Fibroblast of villous mesenchyme (primary cell): ENCODE data around the gene APAF1. TPM values are rescaled to one million over a fixed set of nuclear protein-coding genes. Genes with fewer than 3 reads are reported as not detected.

ENCODE experiments used
- DNase-seq: peaks from one replicate; pipeline ENCODE4 v3.0.0-alpha.2; 2010; ENCODE audit warnings: low read depth
- H3K4me3 ChIP-seq: 2 replicates; pipeline ENCODE4 v1.5.1; 2011; ENCODE audit warnings: low read depth, mild to moderate bottlenecking, low read length
- total RNA-seq: library from RNA; depleted of rRNA; stranded (reverse); fragments of >200 nt; gene quantifications from 2 replicates; pipeline ENCODE4 v1.2.3, GENCODE V29; 2012
- TF ChIP-seq, protein P1 (sequence below): IDR thresholded peaks from 2 replicates; pipeline ENCODE4 v1.5.1; 2012; ENCODE audit warnings: low read depth, mild to moderate bottlenecking, low read length; ENCODE audit not compliant: insufficient read depth

APAF1 gene
- total RNA-seq, 1 donor, result 40.2 TPM

DNA sequence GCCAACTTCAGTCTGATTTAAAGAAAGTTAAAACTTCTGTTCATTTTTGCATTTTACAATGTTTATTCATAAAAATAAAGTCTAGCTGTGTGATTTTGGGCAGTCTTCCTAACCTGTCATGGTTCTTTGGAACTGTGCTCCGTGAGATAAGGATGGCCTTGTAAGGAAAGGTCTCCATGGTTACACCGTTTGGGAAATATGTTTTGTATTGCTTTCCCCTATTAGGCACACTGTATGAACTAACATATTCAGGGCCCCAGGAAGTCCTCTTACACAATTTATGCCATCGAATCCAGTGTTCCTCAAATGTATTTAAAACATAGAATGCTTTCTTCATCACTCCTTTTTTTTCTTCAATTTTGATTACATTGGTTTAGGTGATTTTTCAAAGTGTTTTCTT is 54.5 kb downstream of the APAF1 start:
- TF ChIP-seq, protein P1, sequence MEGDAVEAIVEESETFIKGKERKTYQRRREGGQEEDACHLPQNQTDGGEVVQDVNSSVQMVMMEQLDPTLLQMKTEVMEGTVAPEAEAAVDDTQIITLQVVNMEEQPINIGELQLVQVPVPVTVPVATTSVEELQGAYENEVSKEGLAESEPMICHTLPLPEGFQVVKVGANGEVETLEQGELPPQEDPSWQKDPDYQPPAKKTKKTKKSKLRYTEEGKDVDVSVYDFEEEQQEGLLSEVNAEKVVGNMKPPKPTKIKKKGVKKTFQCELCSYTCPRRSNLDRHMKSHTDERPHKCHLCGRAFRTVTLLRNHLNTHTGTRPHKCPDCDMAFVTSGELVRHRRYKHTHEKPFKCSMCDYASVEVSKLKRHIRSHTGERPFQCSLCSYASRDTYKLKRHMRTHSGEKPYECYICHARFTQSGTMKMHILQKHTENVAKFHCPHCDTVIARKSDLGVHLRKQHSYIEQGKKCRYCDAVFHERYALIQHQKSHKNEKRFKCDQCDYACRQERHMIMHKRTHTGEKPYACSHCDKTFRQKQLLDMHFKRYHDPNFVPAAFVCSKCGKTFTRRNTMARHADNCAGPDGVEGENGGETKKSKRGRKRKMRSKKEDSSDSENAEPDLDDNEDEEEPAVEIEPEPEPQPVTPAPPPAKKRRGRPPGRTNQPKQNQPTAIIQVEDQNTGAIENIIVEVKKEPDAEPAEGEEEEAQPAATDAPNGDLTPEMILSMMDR, result no peak
- peak; percentile 44 for DNase-seq
- H3K4me3 ChIP-seq, result no peak overlapping the region

DNA sequence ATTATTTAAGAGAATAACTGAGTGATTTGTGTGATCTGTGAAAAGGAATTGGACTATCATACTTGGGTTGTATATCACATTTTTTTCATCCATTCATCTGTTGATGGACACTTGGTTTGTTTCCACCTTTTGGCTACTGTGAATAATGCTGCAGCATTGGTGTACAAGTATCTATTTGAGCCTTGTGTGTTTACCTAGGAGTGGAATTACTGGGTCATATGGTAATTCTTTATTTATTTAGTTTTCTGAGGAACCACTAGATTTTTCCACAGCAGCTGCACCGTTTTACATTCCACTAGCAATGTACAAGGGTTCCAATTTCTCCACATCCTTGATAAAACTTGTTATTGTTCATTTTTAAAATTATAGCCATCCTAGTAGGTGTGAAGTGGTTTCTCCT is 56.1 kb downstream of the APAF1 start:
- DNase-seq, result no peak
- TF ChIP-seq, protein P1, result no peak
- H3K4me3 ChIP-seq, result no peak overlapping the region

DNA sequence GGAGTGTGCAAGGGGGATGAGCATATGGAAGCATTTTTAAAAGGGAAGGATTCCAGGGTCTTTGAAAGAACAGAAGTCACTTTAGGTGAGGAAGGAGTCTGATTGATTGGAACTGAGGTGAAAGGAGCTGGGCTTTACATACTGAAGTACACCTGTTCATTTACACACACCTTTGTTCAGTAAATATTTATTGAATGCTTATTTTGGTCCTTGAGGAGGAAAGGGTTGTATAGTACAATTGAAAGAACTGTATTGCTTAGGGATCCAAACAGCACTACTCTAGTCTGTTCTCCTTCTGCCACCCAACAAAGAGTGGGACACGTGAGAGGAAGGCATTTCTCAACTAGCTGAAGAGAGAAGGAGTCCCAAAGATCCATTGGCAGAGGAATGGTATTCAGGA is 63.9 kb downstream of the APAF1 start:
- TF ChIP-seq, protein P1, result no peak
- H3K4me3 ChIP-seq, result no peak overlapping the region
- no peak for DNase-seq

DNA sequence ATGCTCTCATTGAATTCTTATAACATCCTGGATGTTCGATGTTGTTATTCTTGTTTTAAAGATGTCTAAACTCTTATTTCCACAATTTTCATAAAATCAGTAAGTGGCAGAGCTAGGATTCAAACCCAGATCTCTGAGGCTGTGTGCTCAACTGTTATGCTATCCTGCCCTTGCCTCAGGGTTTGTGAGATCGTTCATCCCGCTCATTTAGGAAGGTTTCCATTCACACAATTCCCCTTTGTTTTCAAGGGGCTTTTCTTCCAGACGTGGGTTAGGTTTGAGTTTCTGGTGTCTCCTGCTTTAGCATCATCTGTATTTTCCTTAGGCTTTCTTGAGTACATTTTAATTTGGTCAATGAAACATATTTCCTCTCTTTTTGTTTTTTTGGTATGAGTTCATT is 69.3 kb downstream of the APAF1 start:
- TF ChIP-seq, protein P1, result no peak
- no peak for DNase-seq
- no peak overlapping the region for H3K4me3 ChIP-seq

DNA sequence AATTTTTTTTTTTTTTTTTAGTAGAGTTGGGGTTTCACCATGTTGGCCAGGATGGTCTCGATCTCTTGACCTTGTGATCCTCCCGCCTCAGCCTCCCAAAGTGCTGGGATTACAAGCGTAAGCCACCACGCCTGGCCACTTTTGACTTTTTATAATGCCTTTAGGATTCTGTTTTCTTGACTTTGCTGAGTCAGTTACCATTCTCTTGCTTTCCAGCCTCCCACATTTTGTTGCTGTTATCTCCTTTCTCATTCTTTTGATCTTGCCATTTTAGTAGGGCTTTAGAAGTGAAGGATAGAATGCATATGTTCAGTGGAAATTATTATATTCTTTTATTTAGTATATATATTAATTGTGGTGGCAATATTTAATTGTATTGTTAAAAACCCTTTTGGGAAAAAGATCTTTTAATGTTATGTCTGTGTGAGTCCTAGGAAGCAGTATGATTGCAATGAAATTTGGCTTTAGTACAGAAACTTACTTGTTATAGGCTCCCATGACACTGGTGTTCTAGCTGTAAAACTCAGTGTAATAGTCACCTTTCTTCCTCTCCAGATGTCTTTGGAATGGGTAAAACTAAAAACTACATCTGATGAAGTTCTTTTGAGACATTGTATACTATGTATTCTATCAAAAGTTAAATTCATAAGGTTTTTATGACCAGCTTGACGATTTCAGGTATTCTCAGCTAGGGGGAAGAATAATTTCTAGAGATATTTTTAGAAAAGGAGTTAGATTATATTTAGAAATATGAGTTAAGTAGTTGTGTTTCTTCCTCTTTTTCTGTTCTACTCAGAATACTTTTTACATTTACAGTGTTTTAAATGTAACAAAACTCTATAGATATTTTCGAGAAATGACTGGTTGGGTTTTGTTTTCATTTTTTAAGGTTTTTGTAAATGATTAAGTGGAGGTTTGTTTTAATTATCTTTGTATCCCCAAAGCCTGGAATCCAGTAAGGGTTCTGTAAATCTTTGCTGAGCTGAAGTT is 74.7 kb downstream of the APAF1 start:
- DNase-seq, result no peak
- TF ChIP-seq, protein P1, result no peak
- H3K4me3 ChIP-seq, result no peak overlapping the region

DNA sequence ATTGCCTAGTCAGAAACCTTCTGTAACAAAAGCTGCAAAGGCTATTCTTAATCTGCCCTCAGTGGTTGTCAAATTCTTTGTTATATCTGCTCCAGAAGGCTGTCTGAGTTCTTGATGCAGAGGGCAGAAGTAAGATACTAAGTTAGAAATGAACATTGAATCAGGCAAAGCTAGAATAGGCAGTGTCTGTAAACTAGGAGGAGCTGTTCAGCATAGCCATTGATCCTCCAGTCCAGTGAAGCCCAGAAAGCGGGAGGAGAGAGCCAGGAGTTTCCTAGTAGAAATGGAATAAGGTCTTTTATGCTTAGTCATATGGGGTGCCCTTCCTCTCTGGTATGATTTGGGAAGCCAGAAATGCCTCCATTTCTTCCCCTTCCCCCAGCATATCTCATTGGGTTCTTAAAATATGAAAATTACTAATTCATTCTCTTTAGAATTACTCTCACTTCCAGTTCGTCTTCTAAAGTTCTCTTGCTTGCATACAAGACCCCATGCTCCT is 76.2 kb downstream of the APAF1 start:
- H3K4me3 ChIP-seq, result no peak overlapping the region
- TF ChIP-seq, protein P1, result no peak
- DNase-seq, result no peak
